ENCODE measurements around the gene CD79A.

The CD79A gene

GRCh38 chr19:41917676-41918075, 40.6 kb downstream of the CD79A start:
- no peak for DNase-seq (ENCODE audit: extremely low read depth, low read depth)
- TF ChIP-seq CTCF (IDR thresholded peaks at IDR 0.05; ENCODE audit: low read depth, low read length, missing control alignments) = no peak
- no peak overlapping the region for H3K4me3 ChIP-seq (replicated peaks; ENCODE audit: low read depth, low read length)

- no peak for DNase-seq (ENCODE audit: extremely low read depth, low read depth)
- no peak for TF ChIP-seq CTCF (IDR thresholded peaks at IDR 0.05; ENCODE audit: low read depth, low read length, missing control alignments)
- H3K4me3 ChIP-seq (replicated peaks; ENCODE audit: low read depth, low read length) = no peak overlapping the region
These were observed 41.0 kb downstream of the CD79A start for GRCh38 chr19:41918095-41918494.

GRCh38 chr19:41918653-41919244, 41.7 kb downstream of the CD79A start:
- no peak overlapping the region for H3K4me3 ChIP-seq (replicated peaks; ENCODE audit: low read depth, low read length)
- TF ChIP-seq CTCF (IDR thresholded peaks at IDR 0.05; ENCODE audit: low read depth, low read length, missing control alignments) = no peak
- DNase-seq (ENCODE audit: extremely low read depth, low read depth) = no peak

- TF ChIP-seq CTCF (IDR thresholded peaks at IDR 0.05; ENCODE audit: low read depth, low read length, missing control alignments) = no peak
- no peak overlapping the region for H3K4me3 ChIP-seq (replicated peaks; ENCODE audit: low read depth, low read length)
- DNase-seq (ENCODE audit: extremely low read depth, low read depth) = no peak
These were observed 43.1 kb downstream of the CD79A start for GRCh38 chr19:41919948-41920712.

GRCh38 chr19:41920882-41921576, 44.0 kb downstream of the CD79A start:
- DNase-seq (ENCODE audit: extremely low read depth, low read depth) = no peak
- H3K4me3 ChIP-seq (replicated peaks; ENCODE audit: low read depth, low read length) = no peak overlapping the region
- TF ChIP-seq CTCF (IDR thresholded peaks at IDR 0.05; ENCODE audit: low read depth, low read length, missing control alignments) = no peak

GRCh38 chr19:41921577-41922576, 44.8 kb downstream of the CD79A start:
- DNase-seq (ENCODE audit: extremely low read depth, low read depth) = no peak
- no peak for TF ChIP-seq CTCF (IDR thresholded peaks at IDR 0.05; ENCODE audit: low read depth, low read length, missing control alignments)

More at GRCh38 chr19:41921577-41922576, 44.8 kb downstream of the CD79A start:
- no peak overlapping the region for H3K4me3 ChIP-seq (replicated peaks; ENCODE audit: low read depth, low read length)

Data from HFF-Myc (cell line).